Endothelial cell (in vitro differentiated cells): ENCODE results near the gene C1QTNF7. TPM values are rescaled to one million over a fixed set of nuclear protein-coding genes. Genes with fewer than 3 reads are reported as not detected.

Experiments
- DNase-seq: peaks from one replicate; pipeline ENCODE4 v3.0.0; 2021; ENCODE audit warnings: low spot score
- H3K27ac Mint-ChIP-seq: one replicate; pipeline ENCODE4 v1.8.0; 2021; ENCODE audit warnings: mixed read lengths, inconsistent platforms; ENCODE audit not compliant: unreplicated experiment
- H3K27me3 Mint-ChIP-seq: one replicate; pipeline ENCODE4 v1.8.0; 2021; ENCODE audit warnings: mild to moderate bottlenecking, moderate library complexity, mixed read lengths, inconsistent platforms; ENCODE audit not compliant: unreplicated experiment
- H3K36me3 Mint-ChIP-seq: one replicate; pipeline ENCODE4 v1.8.0; 2021; ENCODE audit warnings: mild to moderate bottlenecking, low read depth, mixed read lengths, inconsistent platforms; ENCODE audit not compliant: unreplicated experiment
- H3K4me1 Mint-ChIP-seq: one replicate; pipeline ENCODE4 v1.8.0; 2021; ENCODE audit warnings: mild to moderate bottlenecking, mixed read lengths, inconsistent platforms; ENCODE audit not compliant: unreplicated experiment
- H3K4me3 Mint-ChIP-seq: one replicate; pipeline ENCODE4 v1.8.0; 2021; ENCODE audit warnings: mild to moderate bottlenecking, mixed read lengths, inconsistent platforms; ENCODE audit not compliant: unreplicated experiment
- H3K9me3 Mint-ChIP-seq: one replicate; pipeline ENCODE4 v1.8.0; 2021; ENCODE audit warnings: mixed read lengths, inconsistent platforms; ENCODE audit not compliant: unreplicated experiment
- total RNA-seq: library from RNA; stranded (reverse); fragmentation: NEBNext Ultra II Directional; extraction: Animal tissue kit (Norgen Biotek cat#: 25700); gene quantifications from one replicate; pipeline ENCODE4 v1.2.1, GENCODE V29; 2021; ENCODE audit not compliant: unreplicated experiment
- TF ChIP-seq, protein P1 (sequence below): fragments of 200-600 bp; sonication (generic); IDR thresholded peaks from one replicate; pipeline ENCODE4 v1.5.0; 2021; ENCODE audit warnings: antibody characterized with exemption; ENCODE audit not compliant: unreplicated experiment

The C1QTNF7 gene
- total RNA-seq, 1 donor from 2014 or later = not detected

DNA sequence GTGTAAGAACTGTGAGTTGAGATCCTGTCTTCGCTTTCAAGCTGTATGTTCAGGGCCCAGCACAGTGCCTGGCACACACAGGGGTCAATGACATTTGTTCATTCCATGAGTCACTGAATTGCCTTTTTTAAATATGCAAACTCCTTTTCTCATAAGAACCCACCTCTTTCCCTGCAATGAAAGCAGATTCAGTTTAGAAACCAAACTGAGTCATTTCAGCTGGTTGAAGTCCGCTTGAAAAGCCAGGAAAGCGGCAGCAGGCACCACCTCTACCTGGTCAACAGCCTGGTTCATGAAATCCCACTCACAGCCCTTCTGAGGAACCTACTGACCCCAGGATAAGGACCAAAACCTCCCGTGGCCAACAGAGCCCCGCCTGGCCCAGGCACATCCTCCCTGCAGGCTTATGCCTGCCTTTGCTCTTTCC lies 4.5 kb upstream of the C1QTNF7 start:
- Mint-ChIP-seq H3K9me3 (no peaks in the 10 kb centered on the region), H3K4me1 (peaks cover 5% of the 10 kb centered on the region), H3K36me3 (no peaks in the 10 kb centered on the region), H3K4me3 (no peak overlapping the region), H3K27me3 (no peaks in the 10 kb centered on the region), H3K27ac (no peak overlapping the region)
- TF ChIP-seq, protein P1, sequence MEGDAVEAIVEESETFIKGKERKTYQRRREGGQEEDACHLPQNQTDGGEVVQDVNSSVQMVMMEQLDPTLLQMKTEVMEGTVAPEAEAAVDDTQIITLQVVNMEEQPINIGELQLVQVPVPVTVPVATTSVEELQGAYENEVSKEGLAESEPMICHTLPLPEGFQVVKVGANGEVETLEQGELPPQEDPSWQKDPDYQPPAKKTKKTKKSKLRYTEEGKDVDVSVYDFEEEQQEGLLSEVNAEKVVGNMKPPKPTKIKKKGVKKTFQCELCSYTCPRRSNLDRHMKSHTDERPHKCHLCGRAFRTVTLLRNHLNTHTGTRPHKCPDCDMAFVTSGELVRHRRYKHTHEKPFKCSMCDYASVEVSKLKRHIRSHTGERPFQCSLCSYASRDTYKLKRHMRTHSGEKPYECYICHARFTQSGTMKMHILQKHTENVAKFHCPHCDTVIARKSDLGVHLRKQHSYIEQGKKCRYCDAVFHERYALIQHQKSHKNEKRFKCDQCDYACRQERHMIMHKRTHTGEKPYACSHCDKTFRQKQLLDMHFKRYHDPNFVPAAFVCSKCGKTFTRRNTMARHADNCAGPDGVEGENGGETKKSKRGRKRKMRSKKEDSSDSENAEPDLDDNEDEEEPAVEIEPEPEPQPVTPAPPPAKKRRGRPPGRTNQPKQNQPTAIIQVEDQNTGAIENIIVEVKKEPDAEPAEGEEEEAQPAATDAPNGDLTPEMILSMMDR = no peak
- no peak for DNase-seq

DNA sequence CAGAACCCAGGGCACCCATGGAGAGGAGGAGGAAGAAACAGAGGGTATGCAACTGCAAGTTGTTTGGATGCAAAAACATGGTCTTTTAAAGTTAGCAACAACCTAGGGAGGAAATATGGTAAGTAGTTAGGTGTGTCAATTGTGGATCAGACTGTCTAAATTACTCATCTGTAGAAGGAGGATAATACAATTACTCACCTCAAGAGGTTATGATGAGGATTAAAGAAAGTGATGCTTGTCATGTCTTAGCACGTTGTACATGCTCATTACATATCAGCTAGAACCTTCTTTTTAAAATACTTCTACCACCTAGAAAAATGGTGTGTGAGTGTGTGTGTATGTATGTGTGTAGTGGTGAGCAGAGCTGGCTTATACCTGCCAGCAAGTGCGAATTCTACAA lies 2.3 kb upstream of the C1QTNF7 start:
- H3K4me3 Mint-ChIP-seq = no peak overlapping the region
- peaks cover 6% of the 10 kb centered on the region for H3K4me1 Mint-ChIP-seq
- H3K9me3 Mint-ChIP-seq = no peaks in the 10 kb centered on the region
- H3K36me3 Mint-ChIP-seq = no peaks in the 10 kb centered on the region
- H3K27me3 Mint-ChIP-seq = no peaks in the 10 kb centered on the region
- no peak overlapping the region for H3K27ac Mint-ChIP-seq
- TF ChIP-seq, protein P1 = no peak
- DNase-seq = no peak

DNA sequence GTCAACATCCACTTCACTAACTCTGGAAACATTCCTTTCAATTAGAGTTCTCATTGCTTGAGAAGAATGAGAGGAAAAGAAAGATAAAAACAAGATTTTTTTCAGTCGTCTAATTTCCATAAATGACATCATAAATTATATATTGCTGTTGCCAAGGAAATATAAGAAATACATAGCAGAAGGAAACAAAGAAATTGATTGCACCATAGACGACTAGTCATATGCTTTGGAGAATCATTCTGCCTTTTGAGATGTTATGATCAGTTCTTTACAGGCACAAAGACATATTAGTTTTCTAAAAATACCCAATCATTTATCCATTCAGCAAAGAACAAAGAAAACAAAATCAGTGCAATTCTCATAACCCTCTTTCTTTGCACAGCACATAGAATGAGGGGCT lies 672 bp upstream of the C1QTNF7 start:
- H3K36me3 Mint-ChIP-seq = no peaks in the 10 kb centered on the region

DNA sequence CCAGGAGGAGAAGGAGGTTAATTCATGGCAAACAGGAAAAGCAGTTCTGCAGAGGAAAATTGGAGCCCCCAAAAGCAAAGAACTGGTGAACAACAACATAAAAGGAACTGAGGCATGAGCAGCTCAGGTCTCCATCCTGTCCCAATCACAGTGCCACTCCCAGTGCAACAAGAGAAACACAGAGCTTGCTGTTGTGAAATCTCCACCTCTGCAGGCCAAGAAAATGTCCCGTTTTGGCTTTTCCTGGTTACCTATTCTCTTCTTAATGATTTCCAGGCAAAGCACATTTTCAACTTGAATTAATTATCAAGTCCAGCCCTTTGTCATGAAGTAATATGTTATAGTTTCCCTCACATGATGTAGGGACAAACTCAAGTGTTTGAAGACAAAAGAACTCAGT lies 778 bp downstream of the C1QTNF7 start:
- Mint-ChIP-seq H3K27me3 (no peaks in the 10 kb centered on the region), H3K27ac (no peak overlapping the region), H3K36me3 (no peaks in the 10 kb centered on the region), H3K4me3 (no peak overlapping the region), H3K4me1 (peaks cover 6% of the 10 kb centered on the region), H3K9me3 (no peaks in the 10 kb centered on the region)
- TF ChIP-seq, protein P1 = no peak
- no peak for DNase-seq

More for the DNA sequence above, 672 bp upstream of the C1QTNF7 start:
- H3K4me3 Mint-ChIP-seq = no peak overlapping the region
- no peaks in the 10 kb centered on the region for H3K27me3 Mint-ChIP-seq
- no peak overlapping the region for H3K27ac Mint-ChIP-seq
- H3K9me3 Mint-ChIP-seq = no peaks in the 10 kb centered on the region
- peaks cover 6% of the 10 kb centered on the region for H3K4me1 Mint-ChIP-seq
- TF ChIP-seq, protein P1 = no peak
- DNase-seq = no peak

DNA sequence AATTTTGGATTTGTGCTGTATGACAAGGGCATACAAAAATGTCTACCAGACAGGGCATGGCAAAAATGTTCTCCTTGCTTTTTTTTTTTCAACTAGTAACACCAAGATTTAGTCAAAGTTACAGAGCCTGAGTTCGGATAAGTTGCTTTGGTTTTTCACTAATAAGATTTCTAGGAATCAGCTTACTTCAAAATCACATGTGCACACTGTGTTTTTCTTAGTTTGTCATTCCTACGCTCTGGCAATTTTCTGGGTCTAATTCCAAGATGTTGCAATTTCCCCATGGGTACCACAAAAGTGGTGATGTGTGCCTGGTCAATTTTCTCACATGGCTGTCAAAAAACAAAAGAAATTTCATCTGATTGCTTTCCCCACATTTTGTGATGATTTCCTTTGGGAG lies 6.3 kb downstream of the C1QTNF7 start:
- no peaks in the 10 kb centered on the region for H3K36me3 Mint-ChIP-seq
- TF ChIP-seq, protein P1 = no peak
- DNase-seq = no peak
- no peak overlapping the region for H3K4me3 Mint-ChIP-seq
- no peaks in the 10 kb centered on the region for H3K4me1 Mint-ChIP-seq
- no peak overlapping the region for H3K27ac Mint-ChIP-seq
- H3K27me3 Mint-ChIP-seq = peaks cover 2% of the 10 kb centered on the region
- H3K9me3 Mint-ChIP-seq = no peaks in the 10 kb centered on the region
